ENCODE results near the gene IFITM1. TPM values are rescaled to one million over a fixed set of nuclear protein-coding genes. Genes with fewer than 3 reads are reported as not detected.

Gene IFITM1
- total RNA-seq, 1 donor from 2014 or later, result 208 TPM

GRCh38 chr11:292211-293121 is 21.4 kb upstream of the IFITM1 start:
- no peak overlapping the region for H3K27ac Mint-ChIP-seq
- H3K4me3 Mint-ChIP-seq, result no peak overlapping the region
- no peaks in the 10 kb centered on the region for H3K9me3 Mint-ChIP-seq
- DNase-seq (ENCODE audit: low spot score), result no peak
- H3K4me1 Mint-ChIP-seq (ENCODE audit: low read depth), result peaks cover 16% of the 10 kb centered on the region
- intact Hi-C loops (cut with micrococcal nuclease), result no loop called here
- H3K36me3 Mint-ChIP-seq (ENCODE audit: low read depth), result peaks cover 11% of the 10 kb centered on the region
- H3K27me3 Mint-ChIP-seq (ENCODE audit: insufficient read depth), result peaks cover 2% of the 10 kb centered on the region

DNA sequence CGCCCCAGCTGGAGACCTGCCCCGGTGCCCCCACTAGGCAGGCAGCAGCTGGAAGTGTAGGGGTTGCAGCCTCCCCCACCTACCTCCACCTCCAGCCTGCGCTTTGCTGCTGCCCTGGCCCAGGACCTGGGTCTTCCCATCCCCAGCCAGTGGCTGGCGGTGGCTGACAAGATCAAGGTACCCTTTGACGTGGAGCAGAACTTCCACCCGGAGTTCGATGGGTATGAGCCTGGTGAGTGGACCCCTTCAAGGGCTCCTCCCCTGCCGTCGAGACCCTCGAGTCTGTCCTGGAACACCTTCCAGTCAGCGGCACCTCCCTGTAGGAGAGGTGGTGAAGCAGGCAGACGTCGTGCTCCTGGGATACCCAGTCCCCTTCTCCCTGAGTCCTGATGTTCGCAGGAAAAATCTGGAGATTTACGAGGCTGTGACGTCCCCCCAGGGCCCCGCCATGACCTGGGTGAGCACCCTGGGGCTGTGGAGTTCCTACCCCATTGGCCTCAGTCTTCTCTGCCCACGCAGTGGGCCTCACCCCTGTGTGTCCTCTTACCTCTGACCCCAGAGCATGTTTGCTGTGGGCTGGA is 20.5 kb upstream of the IFITM1 start:
- DNase-seq (ENCODE audit: low spot score), result no peak
- Mint-ChIP-seq H3K4me1 (ENCODE audit: low read depth) (peaks cover 15% of the 10 kb centered on the region), H3K27me3 (ENCODE audit: insufficient read depth) (peaks cover 1% of the 10 kb centered on the region), H3K9me3 (no peaks in the 10 kb centered on the region), H3K27ac (no peak overlapping the region), H3K4me3 (no peak overlapping the region), H3K36me3 (ENCODE audit: low read depth) (peaks cover 8% of the 10 kb centered on the region)
- intact Hi-C loops (cut with micrococcal nuclease), result no loop called here

DNA sequence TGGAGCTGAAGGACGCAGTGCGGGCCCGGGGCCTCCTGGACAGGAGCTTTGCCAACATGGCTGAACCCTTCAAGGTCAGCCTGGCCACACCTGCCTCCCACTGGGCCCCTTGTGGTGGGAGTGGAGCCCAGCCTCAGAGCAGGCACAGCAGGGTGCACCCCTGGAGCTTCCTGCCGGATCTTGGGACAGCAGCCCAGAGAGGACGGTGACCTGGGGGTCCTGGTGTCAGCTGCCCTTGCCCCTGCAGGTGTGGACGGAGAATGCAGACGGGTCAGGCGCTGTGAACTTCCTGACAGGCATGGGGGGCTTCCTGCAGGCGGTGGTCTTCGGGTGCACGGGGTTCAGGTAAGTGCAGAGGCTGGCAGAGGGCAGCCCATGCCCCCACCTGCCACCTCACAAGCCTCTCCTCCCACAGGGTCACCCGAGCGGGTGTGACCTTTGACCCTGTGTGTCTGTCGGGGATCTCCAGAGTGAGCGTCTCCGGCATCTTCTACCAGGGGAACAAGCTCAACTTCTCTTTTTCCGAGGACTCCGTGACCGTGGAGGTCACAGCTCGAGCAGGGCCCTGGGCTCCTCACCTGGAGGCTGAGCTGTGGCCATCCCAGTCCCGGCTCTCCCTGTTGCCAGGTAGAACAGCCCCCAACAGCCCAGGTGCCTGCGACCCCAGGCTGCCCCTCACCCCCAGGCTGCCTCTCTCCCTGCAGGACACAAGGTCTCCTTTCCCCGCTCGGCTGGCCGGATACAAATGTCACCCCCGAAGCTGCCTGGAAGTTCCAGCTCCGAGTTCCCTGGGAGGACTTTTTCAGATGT is 19.8 kb upstream of the IFITM1 start:
- peaks cover 1% of the 10 kb centered on the region for H3K27me3 Mint-ChIP-seq (ENCODE audit: insufficient read depth)
- H3K27ac Mint-ChIP-seq, result no peak overlapping the region
- DNase-seq (ENCODE audit: low spot score), result no peak
- H3K4me3 Mint-ChIP-seq, result no peak overlapping the region
- intact Hi-C loops (cut with micrococcal nuclease), result no loop called here
- H3K36me3 Mint-ChIP-seq (ENCODE audit: low read depth), result peaks cover 8% of the 10 kb centered on the region
- H3K4me1 Mint-ChIP-seq (ENCODE audit: low read depth), result peaks cover 15% of the 10 kb centered on the region
- no peaks in the 10 kb centered on the region for H3K9me3 Mint-ChIP-seq

- peaks cover 1% of the 10 kb centered on the region for H3K27me3 Mint-ChIP-seq (ENCODE audit: insufficient read depth)
- peaks cover 8% of the 10 kb centered on the region for H3K36me3 Mint-ChIP-seq (ENCODE audit: low read depth)
- H3K4me3 Mint-ChIP-seq, result no peak overlapping the region
- H3K9me3 Mint-ChIP-seq, result no peaks in the 10 kb centered on the region
- no peak overlapping the region for H3K27ac Mint-ChIP-seq
- intact Hi-C loops (cut with micrococcal nuclease), result no loop called here
- no peak for DNase-seq (ENCODE audit: low spot score)
- peaks cover 15% of the 10 kb centered on the region for H3K4me1 Mint-ChIP-seq (ENCODE audit: low read depth)
Measured at GRCh38 chr11:294780-295179, 19.1 kb upstream of the IFITM1 start.

- no peak overlapping the region for H3K4me3 Mint-ChIP-seq
- peaks cover 8% of the 10 kb centered on the region for H3K36me3 Mint-ChIP-seq (ENCODE audit: low read depth)
- DNase-seq (ENCODE audit: low spot score), result no peak
- intact Hi-C loops (cut with micrococcal nuclease), result no loop called here
- peaks cover 7% of the 10 kb centered on the region for H3K27me3 Mint-ChIP-seq (ENCODE audit: insufficient read depth)
- no peak overlapping the region for H3K27ac Mint-ChIP-seq
- peaks cover 18% of the 10 kb centered on the region for H3K4me1 Mint-ChIP-seq (ENCODE audit: low read depth)
- no peaks in the 10 kb centered on the region for H3K9me3 Mint-ChIP-seq
Measured at GRCh38 chr11:295351-296170, 18.3 kb upstream of the IFITM1 start.

DNA sequence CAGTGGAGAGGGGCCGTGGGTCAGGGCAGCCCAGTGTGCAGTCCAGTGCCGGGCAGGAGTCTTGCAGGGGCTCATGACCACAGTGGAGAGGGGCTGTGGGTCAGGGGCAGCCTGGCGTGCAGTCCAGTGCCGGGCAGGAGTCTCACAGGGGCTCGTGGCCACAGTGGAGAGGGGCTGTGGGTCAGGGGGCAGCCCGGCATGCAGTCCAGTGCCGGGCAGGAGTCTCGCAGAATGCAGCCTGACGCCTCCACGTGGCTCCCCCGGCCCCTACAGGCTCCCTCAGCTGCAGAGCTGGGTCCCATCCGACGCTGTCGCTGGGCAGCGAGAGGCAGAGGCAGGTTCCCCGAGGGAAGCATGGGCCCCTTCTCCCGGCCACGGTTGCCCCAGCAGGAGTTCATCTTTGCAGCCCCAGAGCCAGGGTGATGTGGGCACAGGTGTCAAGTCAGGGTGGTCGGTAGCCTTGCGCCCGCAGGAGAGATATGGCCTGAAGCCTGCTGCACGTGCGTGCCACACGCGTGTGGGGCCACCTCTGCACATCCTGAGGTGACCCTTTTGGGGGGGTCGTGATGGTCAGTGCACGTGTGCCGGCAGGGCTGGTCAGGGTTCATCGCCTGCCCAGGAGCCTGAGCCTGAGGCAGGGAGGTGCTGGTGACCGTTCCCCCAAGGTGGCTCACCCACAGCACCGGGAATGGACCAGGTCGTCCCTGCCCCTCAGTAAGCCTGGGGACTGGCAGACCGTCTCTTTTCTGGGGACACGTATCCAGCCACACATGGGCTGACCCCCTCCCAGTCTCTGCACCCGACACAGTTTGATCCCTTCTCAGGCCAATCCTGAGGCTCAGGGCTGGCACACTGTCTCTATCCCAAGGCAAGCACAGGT is 17.4 kb upstream of the IFITM1 start:
- H3K9me3 Mint-ChIP-seq, result no peaks in the 10 kb centered on the region

DNA sequence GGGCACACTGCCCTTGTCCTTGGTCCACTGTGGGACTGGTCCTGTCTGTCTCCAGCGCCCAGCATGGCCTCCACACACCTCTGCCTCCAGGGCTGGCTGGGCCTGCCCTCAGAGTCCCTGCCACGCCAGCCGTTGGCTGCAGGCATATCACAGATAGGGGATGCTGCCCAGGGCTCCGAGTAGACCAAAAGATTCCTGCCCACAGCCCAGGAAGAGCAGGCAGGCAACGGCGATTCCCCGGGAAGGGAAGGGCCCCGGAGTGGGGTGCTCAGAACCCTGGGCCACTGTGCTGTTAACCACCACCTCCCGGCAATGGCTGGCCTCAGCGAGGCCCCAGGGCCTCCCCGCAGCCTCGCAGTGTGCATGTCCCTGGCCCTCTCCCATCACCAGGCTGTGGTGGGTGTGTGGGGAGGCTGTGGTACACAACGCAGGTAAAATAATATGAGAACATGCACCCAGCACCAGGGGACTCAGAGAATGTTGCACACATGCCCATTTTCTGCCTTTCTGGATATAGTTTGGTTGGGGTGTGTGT is 16.7 kb upstream of the IFITM1 start:
- H3K27ac Mint-ChIP-seq, result peak overlapping the region; percentile 78
- intact Hi-C loops (cut with micrococcal nuclease), result no loop called here
- no peaks in the 10 kb centered on the region for H3K36me3 Mint-ChIP-seq (ENCODE audit: low read depth)
- H3K4me3 Mint-ChIP-seq, result no peak overlapping the region
- H3K9me3 Mint-ChIP-seq, result no peaks in the 10 kb centered on the region
- H3K27me3 Mint-ChIP-seq (ENCODE audit: insufficient read depth), result peaks cover 13% of the 10 kb centered on the region
- no peak for DNase-seq (ENCODE audit: low spot score)
- peaks cover 12% of the 10 kb centered on the region for H3K4me1 Mint-ChIP-seq (ENCODE audit: low read depth)

More for the DNA sequence above, 17.4 kb upstream of the IFITM1 start:
- H3K27ac Mint-ChIP-seq, result no peak overlapping the region
- DNase-seq (ENCODE audit: low spot score), result no peak
- H3K4me1 Mint-ChIP-seq (ENCODE audit: low read depth), result peaks cover 13% of the 10 kb centered on the region
- H3K4me3 Mint-ChIP-seq, result no peak overlapping the region
- peaks cover 13% of the 10 kb centered on the region for H3K27me3 Mint-ChIP-seq (ENCODE audit: insufficient read depth)
- peaks cover 2% of the 10 kb centered on the region for H3K36me3 Mint-ChIP-seq (ENCODE audit: low read depth)
- intact Hi-C loops (cut with micrococcal nuclease), result no loop called here

- peak overlapping the region; percentile 78 for H3K27ac Mint-ChIP-seq
- no peaks in the 10 kb centered on the region for H3K9me3 Mint-ChIP-seq
- peaks cover 17% of the 10 kb centered on the region for H3K4me1 Mint-ChIP-seq (ENCODE audit: low read depth)
- no peak overlapping the region for H3K4me3 Mint-ChIP-seq
- no peak for DNase-seq (ENCODE audit: low spot score)
- intact Hi-C loops (cut with micrococcal nuclease), result no loop called here
- H3K27me3 Mint-ChIP-seq (ENCODE audit: insufficient read depth), result peaks cover 13% of the 10 kb centered on the region
- no peaks in the 10 kb centered on the region for H3K36me3 Mint-ChIP-seq (ENCODE audit: low read depth)
Measured at GRCh38 chr11:297586-298405, 16.0 kb upstream of the IFITM1 start.

DNA sequence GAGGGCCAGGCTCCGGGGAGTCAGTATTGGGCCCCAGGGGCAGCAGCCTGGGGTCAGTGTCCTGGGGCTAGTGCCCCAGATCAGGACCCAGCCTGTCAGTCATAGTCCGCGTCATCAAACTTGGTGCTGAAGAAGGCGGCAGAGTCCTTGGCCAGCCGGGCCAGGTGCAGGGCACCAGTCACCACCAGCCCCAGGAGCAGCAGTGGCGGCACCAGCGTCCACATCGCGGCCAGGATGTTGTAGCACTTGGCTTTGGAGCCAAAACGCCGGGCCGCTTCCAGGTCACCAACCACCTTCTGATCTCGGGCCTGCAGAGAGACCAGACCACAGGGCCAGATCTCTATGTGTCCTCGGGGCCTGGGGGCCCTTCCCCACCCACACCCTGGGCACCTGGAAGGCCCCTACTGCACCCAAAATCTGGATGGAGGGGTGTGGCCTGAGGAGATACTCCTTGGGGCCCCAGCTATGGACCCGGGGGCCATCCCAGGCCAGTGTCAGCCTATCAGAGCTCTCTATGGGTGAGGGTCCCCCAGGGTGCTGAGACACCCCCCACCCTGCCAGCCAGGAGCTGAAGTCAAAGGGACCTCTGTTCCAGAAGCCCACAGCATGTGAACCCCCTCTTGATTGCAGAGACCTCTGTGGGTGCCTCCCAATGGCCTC is 15.3 kb upstream of the IFITM1 start:
- Mint-ChIP-seq H3K4me3 (no peak overlapping the region), H3K27ac (no peak overlapping the region), H3K36me3 (ENCODE audit: low read depth) (no peaks in the 10 kb centered on the region), H3K4me1 (ENCODE audit: low read depth) (peaks cover 20% of the 10 kb centered on the region), H3K9me3 (no peaks in the 10 kb centered on the region), H3K27me3 (ENCODE audit: insufficient read depth) (peaks cover 13% of the 10 kb centered on the region)
- intact Hi-C loops (cut with micrococcal nuclease), result no loop called here
- no peak for DNase-seq (ENCODE audit: low spot score)

GRCh38 chr11:299081-299891 is 14.6 kb upstream of the IFITM1 start, which contains the start of gene IFITM5:
IFITM5 (minus strand) TSS chr11:299526; CDS start chr11:299490, 36 bp downstream.
- H3K4me1 Mint-ChIP-seq (ENCODE audit: low read depth), result peaks cover 20% of the 10 kb centered on the region
- intact Hi-C loops (cut with micrococcal nuclease), result no loop called here

More at GRCh38 chr11:299081-299891, 14.6 kb upstream of the IFITM1 start, which contains the start of gene IFITM5:
- DNase-seq (ENCODE audit: low spot score), result no peak
- no peaks in the 10 kb centered on the region for H3K36me3 Mint-ChIP-seq (ENCODE audit: low read depth)
- H3K27ac Mint-ChIP-seq, result no peak within 1 kb of the TSS
- H3K9me3 Mint-ChIP-seq, result no peaks in the 10 kb centered on the region
- H3K4me3 Mint-ChIP-seq, result no peak within 1 kb of the TSS
- peaks cover 13% of the 10 kb centered on the region for H3K27me3 Mint-ChIP-seq (ENCODE audit: insufficient read depth)
